HepG2 (cell line): ENCODE data around the gene ZNF541.

ENCODE experiments used
- ARID5B ChIP-seq: IDR thresholded peaks from 2 replicates; pipeline ENCODE4 v1.4.0; 2020; ENCODE audit warnings: mild to moderate bottlenecking, missing genetic modification reagents
- BRD4 ChIP-seq: sonication (generic); formaldehyde crosslinking; IDR thresholded peaks from 2 replicates; pipeline ENCODE4 v1.4.0; 2020; ENCODE audit warnings: missing genetic modification reagents
- EZH2 ChIP-seq: conservative IDR thresholded peaks from 2 replicates; pipeline ENCODE4 v1.6.1; 2012; ENCODE audit warnings: mild to moderate bottlenecking, low read depth, low read length, moderate library complexity
- FOSL2 ChIP-seq: sonication (generic); formaldehyde crosslinking; IDR thresholded peaks from 2 replicates; pipeline ENCODE4 v1.4.0; 2020; ENCODE audit warnings: missing genetic modification reagents
- MBNL3 ChIP-seq: fragments of 250-450 bp; sonication (Bioruptor Pico); conservative IDR thresholded peaks from 2 replicates; pipeline ENCODE4 v1.8.0; 2022; ENCODE audit warnings: mild to moderate bottlenecking, inconsistent platforms
- POLR2A ChIP-seq, 2 experiments: IDR thresholded peaks; 2 replicates each; pipeline ENCODE4 v1.6.1; 2011; ENCODE audit warnings: low read depth in 2 of 2, low read length in 2 of 2, mild to moderate bottlenecking in 1 of 2, moderate library complexity in 1 of 2; ENCODE audit not compliant: insufficient read depth in 1 of 2
- PRDM4 ChIP-seq: sonication (generic); formaldehyde crosslinking; IDR thresholded peaks from 2 replicates; pipeline ENCODE4 v1.9.0; 2021; ENCODE audit warnings: missing genetic modification reagents, borderline replicate concordance
- TBP ChIP-seq: sonication (generic); formaldehyde crosslinking; IDR thresholded peaks from 2 replicates; pipeline ENCODE4 v1.5.0; 2020; ENCODE audit warnings: missing genetic modification reagents
- TEAD3 ChIP-seq: optimal IDR thresholded peaks from 2 replicates; pipeline ENCODE3; 2016; ENCODE audit warnings: borderline replicate concordance
- ZNF660 ChIP-seq: sonication (generic); formaldehyde crosslinking; IDR thresholded peaks from 2 replicates; pipeline ENCODE4 v1.5.1; 2020; ENCODE audit warnings: mild to moderate bottlenecking, low read depth, missing genetic modification reagents, borderline replicate concordance
- ZNF878 ChIP-seq: sonication (generic); formaldehyde crosslinking; IDR thresholded peaks from 2 replicates; pipeline ENCODE4 v1.8.1; 2023; ENCODE audit warnings: mild to moderate bottlenecking, missing genetic modification reagents, moderate library complexity
- TF ChIP-seq, protein P1 (sequence below): sonication (generic); formaldehyde crosslinking; IDR thresholded peaks from 2 replicates; pipeline ENCODE4 v1.5.0; 2020; ENCODE audit warnings: mild to moderate bottlenecking, missing genetic modification reagents, moderate library complexity

GRCh38 chr19:47550129-47550528 lies 22.8 kb downstream of the ZNF541 start:
- TF ChIP-seq EZH2 = no peak
- TF ChIP-seq TBP = no peak
- no peak for TF ChIP-seq MBNL3 (CRISPR knock-in tag)
- TF ChIP-seq TEAD3 (CRISPR knock-in tag) = no peak
- TF ChIP-seq, protein P1, sequence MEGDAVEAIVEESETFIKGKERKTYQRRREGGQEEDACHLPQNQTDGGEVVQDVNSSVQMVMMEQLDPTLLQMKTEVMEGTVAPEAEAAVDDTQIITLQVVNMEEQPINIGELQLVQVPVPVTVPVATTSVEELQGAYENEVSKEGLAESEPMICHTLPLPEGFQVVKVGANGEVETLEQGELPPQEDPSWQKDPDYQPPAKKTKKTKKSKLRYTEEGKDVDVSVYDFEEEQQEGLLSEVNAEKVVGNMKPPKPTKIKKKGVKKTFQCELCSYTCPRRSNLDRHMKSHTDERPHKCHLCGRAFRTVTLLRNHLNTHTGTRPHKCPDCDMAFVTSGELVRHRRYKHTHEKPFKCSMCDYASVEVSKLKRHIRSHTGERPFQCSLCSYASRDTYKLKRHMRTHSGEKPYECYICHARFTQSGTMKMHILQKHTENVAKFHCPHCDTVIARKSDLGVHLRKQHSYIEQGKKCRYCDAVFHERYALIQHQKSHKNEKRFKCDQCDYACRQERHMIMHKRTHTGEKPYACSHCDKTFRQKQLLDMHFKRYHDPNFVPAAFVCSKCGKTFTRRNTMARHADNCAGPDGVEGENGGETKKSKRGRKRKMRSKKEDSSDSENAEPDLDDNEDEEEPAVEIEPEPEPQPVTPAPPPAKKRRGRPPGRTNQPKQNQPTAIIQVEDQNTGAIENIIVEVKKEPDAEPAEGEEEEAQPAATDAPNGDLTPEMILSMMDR = no peak
- TF ChIP-seq PRDM4 (CRISPR knock-in tag) = no peak
- no peak for TF ChIP-seq BRD4 (CRISPR knock-in tag)
- no peak for TF ChIP-seq POLR2A (IDR thresholded peaks at IDR 0.05; ENCODE audit: insufficient read depth in 1 of 2, low read depth in 2 of 2, low read length in 2 of 2)
- TF ChIP-seq ARID5B = no peak
- no peak for TF ChIP-seq ZNF660 (CRISPR knock-in tag)
- no peak for TF ChIP-seq FOSL2 (CRISPR knock-in tag)
- TF ChIP-seq ZNF878 (CRISPR knock-in tag) = no peak
